ENCODE data around the gene TMEM132C. TPM values are rescaled to one million over a fixed set of nuclear protein-coding genes. Genes with fewer than 3 reads are reported as not detected.

Gene TMEM132C
- polyA plus RNA-seq, 1 of the 3 experiments (the other 2 are of a cell fraction): not detected

DNA sequence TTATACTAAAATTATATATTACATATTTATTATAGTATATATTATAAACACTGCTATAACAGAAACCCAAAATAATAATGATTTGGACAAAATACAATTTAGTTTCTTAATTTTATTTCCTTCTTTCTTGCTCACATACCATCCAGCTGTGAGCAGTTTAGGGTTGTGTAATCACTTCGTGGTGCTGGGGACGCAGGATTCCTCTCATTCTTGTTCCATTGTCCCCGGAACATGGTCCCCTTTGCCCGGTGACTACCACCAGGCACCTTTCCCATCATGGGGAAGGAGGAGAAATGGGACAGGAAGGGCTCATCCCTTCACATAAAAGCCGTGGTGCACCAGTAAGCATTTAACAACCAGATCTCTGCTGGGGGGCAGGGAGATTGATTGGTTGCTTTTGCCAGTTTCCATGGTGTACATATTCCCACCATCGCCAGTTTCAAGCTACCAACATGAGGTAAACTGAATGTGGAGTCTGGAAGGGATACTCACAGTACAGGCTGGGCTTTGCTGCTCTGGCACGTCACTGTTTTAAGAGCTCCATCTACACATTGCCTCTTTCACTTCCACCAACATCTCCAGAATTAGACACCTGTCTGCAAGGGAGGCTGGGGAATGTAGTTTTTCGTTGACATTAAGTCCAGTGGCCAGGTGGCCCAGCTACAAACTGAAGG lies 191.5 kb downstream of the TMEM132C start:
- 19% methylated on average over 8 of the region's 8 CpGs for WGBS (ENCODE audit: low lambda C conversion rate)
- TF ChIP-seq YY1 (IDR thresholded peaks at IDR 0.05; ENCODE audit: low read depth): no peak
- TF ChIP-seq MEF2A (IDR thresholded peaks at IDR 0.05; ENCODE audit: borderline replicate concordance, low read depth): no peak
- TF ChIP-seq, protein P1, sequence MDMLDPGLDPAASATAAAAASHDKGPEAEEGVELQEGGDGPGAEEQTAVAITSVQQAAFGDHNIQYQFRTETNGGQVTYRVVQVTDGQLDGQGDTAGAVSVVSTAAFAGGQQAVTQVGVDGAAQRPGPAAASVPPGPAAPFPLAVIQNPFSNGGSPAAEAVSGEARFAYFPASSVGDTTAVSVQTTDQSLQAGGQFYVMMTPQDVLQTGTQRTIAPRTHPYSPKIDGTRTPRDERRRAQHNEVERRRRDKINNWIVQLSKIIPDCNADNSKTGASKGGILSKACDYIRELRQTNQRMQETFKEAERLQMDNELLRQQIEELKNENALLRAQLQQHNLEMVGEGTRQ (IDR thresholded peaks at IDR 0.05; ENCODE audit: borderline replicate concordance, low read depth, low read length): no peak
- no peak for TF ChIP-seq RCOR1 (IDR thresholded peaks at IDR 0.05; ENCODE audit: low read length)
- TF ChIP-seq GATA2 (CRISPR knock-in tag; IDR thresholded peaks at IDR 0.05): no peak
- TF ChIP-seq, protein P2, sequence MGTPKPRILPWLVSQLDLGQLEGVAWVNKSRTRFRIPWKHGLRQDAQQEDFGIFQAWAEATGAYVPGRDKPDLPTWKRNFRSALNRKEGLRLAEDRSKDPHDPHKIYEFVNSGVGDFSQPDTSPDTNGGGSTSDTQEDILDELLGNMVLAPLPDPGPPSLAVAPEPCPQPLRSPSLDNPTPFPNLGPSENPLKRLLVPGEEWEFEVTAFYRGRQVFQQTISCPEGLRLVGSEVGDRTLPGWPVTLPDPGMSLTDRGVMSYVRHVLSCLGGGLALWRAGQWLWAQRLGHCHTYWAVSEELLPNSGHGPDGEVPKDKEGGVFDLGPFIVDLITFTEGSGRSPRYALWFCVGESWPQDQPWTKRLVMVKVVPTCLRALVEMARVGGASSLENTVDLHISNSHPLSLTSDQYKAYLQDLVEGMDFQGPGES (IDR thresholded peaks at IDR 0.05; ENCODE audit: low read depth, low read length): no peak
- no peak for TF ChIP-seq FOXM1 (IDR thresholded peaks at IDR 0.05; ENCODE audit: low read depth)
- TF ChIP-seq ELF1 (IDR thresholded peaks at IDR 0.05): no peak
- TF ChIP-seq RXRA (IDR thresholded peaks at IDR 0.05; ENCODE audit: borderline replicate concordance, low read depth): no peak
- no peak for TF ChIP-seq POLR2AphosphoS5 (IDR thresholded peaks at IDR 0.05; ENCODE audit: low read depth, low read length)
- no peak for TF ChIP-seq NRF1 (IDR thresholded peaks at IDR 0.05; ENCODE audit: low read depth, low read length)
- no peak for TF ChIP-seq SIN3A (IDR thresholded peaks at IDR 0.05; ENCODE audit: borderline replicate concordance, low read depth, low read length)
- TF ChIP-seq, protein P3, sequence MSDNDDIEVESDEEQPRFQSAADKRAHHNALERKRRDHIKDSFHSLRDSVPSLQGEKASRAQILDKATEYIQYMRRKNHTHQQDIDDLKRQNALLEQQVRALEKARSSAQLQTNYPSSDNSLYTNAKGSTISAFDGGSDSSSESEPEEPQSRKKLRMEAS (IDR thresholded peaks at IDR 0.05; ENCODE audit: low read depth): no peak
- TF ChIP-seq, protein P4, sequence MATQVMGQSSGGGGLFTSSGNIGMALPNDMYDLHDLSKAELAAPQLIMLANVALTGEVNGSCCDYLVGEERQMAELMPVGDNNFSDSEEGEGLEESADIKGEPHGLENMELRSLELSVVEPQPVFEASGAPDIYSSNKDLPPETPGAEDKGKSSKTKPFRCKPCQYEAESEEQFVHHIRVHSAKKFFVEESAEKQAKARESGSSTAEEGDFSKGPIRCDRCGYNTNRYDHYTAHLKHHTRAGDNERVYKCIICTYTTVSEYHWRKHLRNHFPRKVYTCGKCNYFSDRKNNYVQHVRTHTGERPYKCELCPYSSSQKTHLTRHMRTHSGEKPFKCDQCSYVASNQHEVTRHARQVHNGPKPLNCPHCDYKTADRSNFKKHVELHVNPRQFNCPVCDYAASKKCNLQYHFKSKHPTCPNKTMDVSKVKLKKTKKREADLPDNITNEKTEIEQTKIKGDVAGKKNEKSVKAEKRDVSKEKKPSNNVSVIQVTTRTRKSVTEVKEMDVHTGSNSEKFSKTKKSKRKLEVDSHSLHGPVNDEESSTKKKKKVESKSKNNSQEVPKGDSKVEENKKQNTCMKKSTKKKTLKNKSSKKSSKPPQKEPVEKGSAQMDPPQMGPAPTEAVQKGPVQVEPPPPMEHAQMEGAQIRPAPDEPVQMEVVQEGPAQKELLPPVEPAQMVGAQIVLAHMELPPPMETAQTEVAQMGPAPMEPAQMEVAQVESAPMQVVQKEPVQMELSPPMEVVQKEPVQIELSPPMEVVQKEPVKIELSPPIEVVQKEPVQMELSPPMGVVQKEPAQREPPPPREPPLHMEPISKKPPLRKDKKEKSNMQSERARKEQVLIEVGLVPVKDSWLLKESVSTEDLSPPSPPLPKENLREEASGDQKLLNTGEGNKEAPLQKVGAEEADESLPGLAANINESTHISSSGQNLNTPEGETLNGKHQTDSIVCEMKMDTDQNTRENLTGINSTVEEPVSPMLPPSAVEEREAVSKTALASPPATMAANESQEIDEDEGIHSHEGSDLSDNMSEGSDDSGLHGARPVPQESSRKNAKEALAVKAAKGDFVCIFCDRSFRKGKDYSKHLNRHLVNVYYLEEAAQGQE (IDR thresholded peaks at IDR 0.05; ENCODE audit: low read depth, low read length): no peak
- TF ChIP-seq, protein P5, sequence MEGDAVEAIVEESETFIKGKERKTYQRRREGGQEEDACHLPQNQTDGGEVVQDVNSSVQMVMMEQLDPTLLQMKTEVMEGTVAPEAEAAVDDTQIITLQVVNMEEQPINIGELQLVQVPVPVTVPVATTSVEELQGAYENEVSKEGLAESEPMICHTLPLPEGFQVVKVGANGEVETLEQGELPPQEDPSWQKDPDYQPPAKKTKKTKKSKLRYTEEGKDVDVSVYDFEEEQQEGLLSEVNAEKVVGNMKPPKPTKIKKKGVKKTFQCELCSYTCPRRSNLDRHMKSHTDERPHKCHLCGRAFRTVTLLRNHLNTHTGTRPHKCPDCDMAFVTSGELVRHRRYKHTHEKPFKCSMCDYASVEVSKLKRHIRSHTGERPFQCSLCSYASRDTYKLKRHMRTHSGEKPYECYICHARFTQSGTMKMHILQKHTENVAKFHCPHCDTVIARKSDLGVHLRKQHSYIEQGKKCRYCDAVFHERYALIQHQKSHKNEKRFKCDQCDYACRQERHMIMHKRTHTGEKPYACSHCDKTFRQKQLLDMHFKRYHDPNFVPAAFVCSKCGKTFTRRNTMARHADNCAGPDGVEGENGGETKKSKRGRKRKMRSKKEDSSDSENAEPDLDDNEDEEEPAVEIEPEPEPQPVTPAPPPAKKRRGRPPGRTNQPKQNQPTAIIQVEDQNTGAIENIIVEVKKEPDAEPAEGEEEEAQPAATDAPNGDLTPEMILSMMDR (IDR thresholded peaks at IDR 0.05): no peak
- no peak for TF ChIP-seq MXI1 (IDR thresholded peaks at IDR 0.05; ENCODE audit: low read depth, low read length)
- no peak for TF ChIP-seq SMC3 (IDR thresholded peaks at IDR 0.05; ENCODE audit: low read depth, low read length)
- CTCF ChIA-PET: no interaction called here

More for the DNA sequence above, 191.5 kb downstream of the TMEM132C start:
- Histone ChIP-seq H3K4me2 (no peak overlapping the region), H2AFZ (ENCODE audit: low read depth) (no peak overlapping the region), H3K9ac (no peak overlapping the region), H3K9me3 (no peaks in the 10 kb centered on the region), H3K4me3 (ENCODE audit: low read depth in 2 of 2, low read length in 1 of 2) (no peak overlapping the region), H3K27ac (ENCODE audit: low read depth in 2 of 2, low read length in 1 of 2) (no peak overlapping the region), H4K20me1 (ENCODE audit: insufficient read depth) (no peaks in the 10 kb centered on the region), H3K36me3 (replicated peaks in 1 of 2; ENCODE audit: control insufficient read depth in 1 of 2, insufficient read depth in 2 of 2, low read length in 1 of 2) (no peaks in the 10 kb centered on the region), H3K79me2 (ENCODE audit: insufficient read depth) (no peaks in the 10 kb centered on the region), H3K27me3 (ENCODE audit: insufficient read depth) (no peaks in the 10 kb centered on the region), H3K9me2 (no peaks in the 10 kb centered on the region), H3K4me1 (ENCODE audit: control insufficient read depth in 1 of 2, insufficient read depth in 2 of 2, low read depth in 1 of 2, low read length in 1 of 2) (no peaks in the 10 kb centered on the region), H3F3A (replicated peaks; ENCODE audit: insufficient read depth) (no peaks in the 10 kb centered on the region)
- POLR2A ChIA-PET: no interaction called here
- no peak for DNase-seq

Measured in SK-N-SH (cell line).